T47D (cell line): ENCODE data around the gene RNASET2.

Experiments
- DNase-seq, 2 experiments: peaks; one replicate each; pipeline versions ENCODE4 v3.0.0 to v3.0.0-alpha.2; 2011 to 2012; ENCODE audit warnings: low read depth in 1 of 2, low spot score in 1 of 2
- JUND ChIP-seq: IDR thresholded peaks from 2 replicates; pipeline ENCODE4 v1.6.1; 2012; ENCODE audit warnings: low read depth
- in situ Hi-C: cut with HindIII; loops from 2 replicates; pipeline ENCODE4 v1.10.0; 2016; ENCODE audit warnings: low sequenced_read_pairs, low pct_unique_long_range_greater_than_20kb

Gene RNASET2

GRCh38 chr6:166879594-166879993, 76.8 kb downstream of the RNASET2 start:
- no peak for DNase-seq
- no peak for TF ChIP-seq JUND
- in situ Hi-C loops = no loop called here
